GM10266 (cell line): ENCODE results near the gene UCKL1.
"Not testable (repeated sequence)": the region's sequence is repeated elsewhere in the genome, so short reads cannot be mapped to it uniquely, and the experiment has no call there.

Experiments
- DNase-seq: peaks from one replicate; pipeline ENCODE4 v3.0.0; 2012; ENCODE audit errors: extremely low spot score
- CTCF ChIP-seq: IDR thresholded peaks from 2 replicates; pipeline ENCODE4 v1.5.1; 2012; ENCODE audit warnings: mild to moderate bottlenecking, low read depth; ENCODE audit not compliant: control insufficient read depth, insufficient read depth; ENCODE audit errors: missing control alignments

Gene UCKL1

GRCh38 chr20:63929071-63929470 is 27.1 kb downstream of the UCKL1 start:
- DNase-seq: no peak
- TF ChIP-seq CTCF: no peak

- no peak for TF ChIP-seq CTCF
- no peak for DNase-seq
Observed at GRCh38 chr20:63926298-63926697, 29.9 kb downstream of the UCKL1 start.

DNA sequence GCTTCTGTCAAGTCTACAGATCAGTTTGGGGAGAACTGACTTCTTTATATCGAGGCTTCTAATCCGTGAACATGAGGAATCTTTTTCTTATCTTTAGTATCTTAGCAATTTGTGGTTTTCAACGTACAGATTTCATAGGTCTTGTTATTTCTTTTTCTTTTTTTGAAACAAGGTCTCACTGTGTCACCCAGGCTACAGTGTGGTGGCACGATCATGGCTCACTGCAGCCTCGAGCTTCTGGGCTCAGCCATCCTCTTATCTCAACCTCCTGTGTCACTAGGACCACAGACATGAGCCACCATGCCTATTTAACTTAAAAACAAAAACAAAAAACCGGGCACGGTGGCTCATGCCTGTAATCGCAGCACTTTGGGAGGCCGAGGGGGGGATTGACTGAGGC is 32.0 kb downstream of the UCKL1 start:
- TF ChIP-seq CTCF: no peak
- DNase-seq: no peak

DNA sequence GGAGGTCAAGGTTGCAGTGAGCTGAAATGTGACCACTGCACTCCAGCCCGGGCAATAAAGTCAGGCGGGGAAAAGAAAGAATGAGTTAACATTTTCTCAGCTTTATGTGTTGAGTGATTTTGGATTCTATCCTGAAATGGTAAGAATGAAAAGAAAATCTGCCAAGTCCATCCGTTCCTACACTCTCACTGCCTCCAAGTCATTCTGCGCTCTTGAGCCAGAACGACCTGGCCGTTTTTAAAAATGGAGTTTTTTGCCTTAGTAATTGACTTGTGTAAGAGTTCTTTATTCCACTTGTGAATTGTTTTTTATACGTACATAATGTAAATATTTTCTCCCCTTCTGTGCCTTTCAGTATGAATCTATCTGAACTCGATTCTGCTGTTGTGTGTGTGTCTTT is 32.6 kb downstream of the UCKL1 start:
- no peak for TF ChIP-seq CTCF
- DNase-seq: no peak

DNA sequence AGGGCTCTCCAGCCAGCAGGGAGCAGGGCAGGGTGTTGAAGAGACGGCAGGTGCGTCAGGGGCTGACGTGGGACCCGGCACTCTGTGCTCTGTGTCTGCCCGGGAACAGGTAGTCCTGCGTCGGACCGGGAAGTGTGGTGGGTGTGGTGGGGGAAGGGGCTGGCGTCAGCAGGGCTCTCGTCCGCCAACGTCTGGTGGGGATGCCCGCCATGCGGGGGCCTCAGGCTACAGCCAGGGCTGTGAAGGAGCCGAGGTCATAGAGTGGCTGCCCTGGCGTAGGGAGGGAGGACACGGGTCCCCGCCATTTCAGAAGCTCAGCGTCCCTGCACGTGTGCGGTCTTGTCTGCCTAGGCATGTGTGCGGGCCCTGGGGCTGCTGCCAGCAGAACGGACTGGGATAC is 36.0 kb downstream of the UCKL1 start:
- no peak for DNase-seq
- no peak for TF ChIP-seq CTCF

GRCh38 chr20:63919130-63919529 is 37.1 kb downstream of the UCKL1 start:
- no peak for DNase-seq
- TF ChIP-seq CTCF: no peak

- no peak for TF ChIP-seq CTCF
- DNase-seq: no peak
Observed at GRCh38 chr20:63917811-63918210, 38.4 kb downstream of the UCKL1 start.

GRCh38 chr20:63916371-63916939 is 39.8 kb downstream of the UCKL1 start:
- DNase-seq: not testable (repeated sequence)
